ENCODE results near the gene PIGX. TPM values are rescaled to one million over a fixed set of nuclear protein-coding genes. Genes with fewer than 3 reads are reported as not detected.
"Not testable (repeated sequence)": the region's sequence is repeated elsewhere in the genome, so short reads cannot be mapped to it uniquely, and the experiment has no call there.

PIGX gene
- total and polyA plus RNA-seq, 8 donors, result 4.5 to 12.2 (median 9.5) TPM

DNA sequence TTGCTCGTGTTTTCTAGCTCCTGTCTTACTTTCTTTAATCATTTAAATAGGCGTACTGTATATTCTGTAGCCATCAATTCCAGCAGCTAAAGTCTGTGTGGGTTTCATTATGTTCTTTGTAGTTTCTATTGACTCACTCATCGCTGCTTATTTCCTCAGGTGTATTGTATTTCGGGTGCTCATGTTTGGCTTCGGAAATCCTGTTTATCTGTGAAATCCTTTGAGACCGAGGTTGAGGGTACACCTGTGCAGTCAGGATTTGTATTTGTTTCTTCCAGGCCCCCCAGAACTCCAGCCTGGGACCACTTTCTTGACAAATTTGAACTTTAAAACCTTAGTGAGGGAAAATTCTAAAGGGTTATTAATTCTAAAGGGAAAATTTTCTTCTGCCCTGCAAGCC lies 25.5 kb downstream of the PIGX start:
- no peak for FAIRE-seq
- WGBS, 2 donors, result 81 to 82% methylated on average over 6 of the region's 6 CpGs
- no peak for DNase-seq
- no peaks in the 10 kb centered on the region for H3K9me3 ChIP-seq
- ATAC-seq, result no peak
- no peak for TF ChIP-seq CTCF (IDR thresholded peaks at IDR 0.05)
- H3K4me3 ChIP-seq, result no peak overlapping the region
- peaks cover 8 to 11% (median 9%) of the 10 kb centered on the region in 3 donors for H3K4me1 ChIP-seq
- no peaks in the 10 kb centered on the region for H3K36me3 ChIP-seq
- H3K27ac ChIP-seq, result no peak overlapping the region
- H3K27me3 ChIP-seq, result no peaks in the 10 kb centered on the region
- intact Hi-C loops (cut with DNase I), result no loop called here

DNA sequence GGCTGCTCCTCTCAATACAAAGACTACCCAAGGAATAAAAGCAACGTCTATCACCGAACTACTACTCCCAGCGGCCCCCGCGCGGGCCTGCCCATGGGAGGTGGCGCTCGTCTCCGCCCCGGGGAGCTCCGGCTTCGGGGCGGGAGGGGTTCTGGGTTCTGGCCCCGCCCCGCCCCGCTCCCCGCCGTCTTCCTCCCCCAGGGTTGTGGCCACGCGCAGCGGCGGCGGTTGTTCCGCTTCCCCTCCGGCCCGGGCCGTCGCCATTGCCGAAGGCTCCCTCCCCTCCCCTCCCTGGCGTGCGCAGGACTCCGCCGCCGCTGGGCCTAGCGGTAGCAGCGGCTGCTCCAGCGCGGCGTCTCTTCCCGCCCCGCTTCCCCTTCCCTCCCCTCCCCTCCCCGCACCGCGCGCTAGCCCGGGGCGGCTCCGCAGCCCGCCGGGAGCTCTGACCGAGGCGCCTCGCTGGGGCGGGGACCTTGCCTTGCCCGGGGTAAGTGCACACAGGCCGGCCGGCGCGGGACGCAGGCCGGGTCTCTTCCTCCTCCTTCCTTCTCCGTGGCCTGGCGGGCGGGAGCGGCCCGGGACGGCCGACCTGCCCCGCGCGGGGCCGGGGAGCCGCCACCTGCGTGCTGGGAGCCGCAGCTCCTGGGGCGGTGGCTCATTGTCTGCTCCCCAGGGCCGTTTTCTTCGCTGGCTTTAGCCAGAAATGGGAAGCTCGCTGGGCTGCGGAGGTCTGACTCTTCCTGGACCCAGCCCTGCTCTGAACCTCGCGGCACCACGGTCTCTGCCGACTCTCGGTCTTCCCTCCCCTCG lies 27.7 kb downstream of the PIGX start, which contains the start of gene PAK2:
Gene PAK2, plus strand, starts transcription at position 187 of the 810 bp plus-strand sequence. CDS start 42,790 bp downstream, outside the sequence.
- Histone ChIP-seq H3K4me3 (peak within 1 kb of the TSS; percentile 70 to 96 (median 90)), H3K4me1 (peaks cover 8 to 11% (median 9%) of the 10 kb centered on the region in 3 donors), H3K36me3 (no peaks in the 10 kb centered on the region), H3K27ac (peak within 1 kb of the TSS; percentile 87 to 96 (median 94)), H3K27me3 (no peaks in the 10 kb centered on the region), H3K9me3 (no peaks in the 10 kb centered on the region)
- intact Hi-C loops (cut with DNase I), result no loop called here
- TF ChIP-seq CTCF (IDR thresholded peaks at IDR 0.05), result no peak
- FAIRE-seq (no peak), ATAC-seq (peak; percentile 92 to 97 (median 95)), DNase-seq (peak; percentile 88 to 95 (median 93))
- WGBS, 2 donors, result 0 to 1% methylated on average over 54 to 86 of the region's 86 CpGs

DNA sequence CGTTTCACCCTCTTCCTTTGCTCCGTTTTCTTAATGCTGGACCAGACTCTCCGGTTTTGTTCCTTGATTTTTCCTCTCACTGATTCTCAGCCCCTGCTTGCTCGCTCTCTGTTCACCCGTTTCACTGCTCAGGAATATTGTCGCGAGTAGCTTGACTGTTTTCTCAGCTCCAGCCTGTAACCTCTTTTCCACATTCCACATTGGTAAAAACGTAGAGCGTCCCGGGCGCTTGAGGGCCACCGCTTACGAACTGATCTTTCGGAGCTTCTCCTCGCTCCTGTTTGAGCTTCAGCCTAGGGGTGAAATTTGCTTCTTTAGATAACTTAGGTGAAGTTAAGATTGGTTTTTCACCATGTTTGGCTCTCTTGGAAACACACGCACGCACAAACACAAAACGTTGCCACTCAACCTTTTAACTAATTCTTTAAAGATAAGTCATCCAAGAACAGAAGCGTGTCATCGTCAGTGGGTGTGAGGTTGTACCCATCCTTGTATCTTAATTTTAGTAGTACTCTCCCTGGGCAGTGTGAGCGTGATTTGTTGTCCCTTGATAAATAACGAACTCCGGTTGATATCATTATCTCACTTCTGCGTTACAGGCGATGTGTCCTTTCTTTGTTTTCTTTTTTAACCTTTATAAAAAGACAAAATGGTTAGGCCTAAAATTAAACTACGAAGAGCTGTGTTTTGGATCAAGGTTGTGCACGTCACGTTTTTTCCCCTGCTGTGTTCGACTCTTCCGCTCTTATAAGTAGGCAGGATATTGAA lies 28.5 kb downstream of the PIGX start:
- ATAC-seq (peak; percentile 14 to 37 (median 26)), FAIRE-seq (no peak), DNase-seq (peak in 1 of 6 donors; percentile 56)
- intact Hi-C loops (cut with DNase I), result no loop called here
- Histone ChIP-seq H3K4me1 (peaks cover 8 to 11% (median 9%) of the 10 kb centered on the region in 3 donors), H3K27me3 (no peaks in the 10 kb centered on the region), H3K36me3 (no peaks in the 10 kb centered on the region), H3K27ac (peak overlapping the region; percentile 87 to 96 (median 94)), H3K9me3 (no peaks in the 10 kb centered on the region), H3K4me3 (peak overlapping the region; percentile 70 to 96 (median 90))
- 0 to 1% methylated on average over 30 of the region's 30 CpGs for WGBS, 2 donors
- no peak for TF ChIP-seq CTCF (IDR thresholded peaks at IDR 0.05)

GRCh38 chr3:196741249-196741889 lies 29.2 kb downstream of the PIGX start:
- peaks cover 8 to 11% (median 9%) of the 10 kb centered on the region in 3 donors for H3K4me1 ChIP-seq
- H3K27ac ChIP-seq, result peak overlapping the region; percentile 87 to 96 (median 94)
- DNase-seq (no peak), ATAC-seq (no peak), FAIRE-seq (no peak)
- no peaks in the 10 kb centered on the region for H3K9me3 ChIP-seq
- WGBS, 2 donors, result 11% methylated on average over 5 of the region's 5 CpGs
- no peaks in the 10 kb centered on the region for H3K27me3 ChIP-seq
- H3K36me3 ChIP-seq, result no peaks in the 10 kb centered on the region
- H3K4me3 ChIP-seq, result peak overlapping the region in 3 of 4 donors; percentile 70 to 96 (median 91)
- intact Hi-C loops (cut with DNase I), result no loop called here
- no peak for TF ChIP-seq CTCF (IDR thresholded peaks at IDR 0.05)

DNA sequence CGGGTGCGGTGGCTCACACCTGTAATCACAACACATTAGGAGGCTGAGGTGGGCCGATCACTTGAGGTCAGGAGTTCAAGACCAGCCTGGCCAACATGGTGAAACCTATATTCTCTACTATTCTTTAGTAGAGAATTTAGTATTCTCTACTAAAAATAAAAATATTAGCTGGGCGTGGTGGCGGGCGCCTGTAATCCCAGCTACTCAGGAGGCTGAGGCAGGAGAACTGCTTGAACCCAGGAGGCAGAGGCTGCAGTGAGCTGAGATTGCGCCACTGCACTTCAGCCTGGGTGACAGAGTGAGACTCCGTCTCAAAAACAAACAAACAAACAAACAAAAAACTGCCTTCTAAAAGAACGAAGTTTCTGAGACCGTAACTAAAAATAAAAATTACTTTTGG lies 31.4 kb downstream of the PIGX start:
- H3K27ac ChIP-seq; ATAC-seq; DNase-seq; intact Hi-C loops (cut with DNase I); H3K27me3 ChIP-seq; H3K9me3 ChIP-seq; H3K36me3 ChIP-seq; H3K4me3 ChIP-seq; FAIRE-seq: not testable (repeated sequence)
- H3K4me1 ChIP-seq, result peaks cover 8 to 11% (median 9%) of the 10 kb centered on the region in 3 donors
- 94 to 96% methylated on average over 10 of the region's 10 CpGs for WGBS, 2 donors

Measured in pancreas (tissue), 10 donors.